Neural progenitor cell (in vitro differentiated cells): ENCODE measurements around the gene SAA2. TPM values are rescaled to one million over a fixed set of nuclear protein-coding genes. Genes with fewer than 3 reads are reported as not detected.

ENCODE experiments used
- DNase-seq: peaks from one replicate; pipeline ENCODE4 v3.0.0-alpha.2; 2016; ENCODE audit warnings: low spot score
- H2AFZ ChIP-seq: fragments of 200-600 bp; sonication (generic); replicated peaks from 2 replicates; pipeline ENCODE4 v1.6.1; 2016; ENCODE audit warnings: antibody characterized with exemption
- H3F3A ChIP-seq: fragments of 200-600 bp; sonication (generic); 2 replicates; pipeline ENCODE4 v1.6.1; 2016; ENCODE audit warnings: antibody characterized with exemption, low read depth
- H3K27ac ChIP-seq: fragments of 200-600 bp; sonication (generic); 2 replicates; pipeline ENCODE4 v1.5.1; 2016; ENCODE audit warnings: mild to moderate bottlenecking
- H3K27me3 ChIP-seq: fragments of 200-600 bp; sonication (generic); 2 replicates; pipeline ENCODE4 v1.6.1; 2016; ENCODE audit warnings: mild to moderate bottlenecking, moderate library complexity
- H3K36me3 ChIP-seq: fragments of 200-600 bp; sonication (generic); 2 replicates; pipeline ENCODE4 v1.5.1; 2016
- H3K4me1 ChIP-seq: fragments of 200-600 bp; sonication (generic); 2 replicates; pipeline ENCODE4 v1.6.1; 2016; ENCODE audit warnings: mixed run types
- H3K4me2 ChIP-seq: fragments of 200-600 bp; sonication (generic); 2 replicates; pipeline ENCODE4 v1.6.1; 2016
- H3K4me3 ChIP-seq: fragments of 200-600 bp; sonication (generic); 2 replicates; pipeline ENCODE4 v1.5.1; 2016
- H3K79me2 ChIP-seq: fragments of 200-600 bp; sonication (generic); 2 replicates; pipeline ENCODE4 v1.6.1; 2016; ENCODE audit warnings: low read depth
- H3K9ac ChIP-seq: fragments of 200-600 bp; sonication (generic); 2 replicates; pipeline ENCODE4 v1.6.1; 2016
- H3K9me3 ChIP-seq: fragments of 200-600 bp; sonication (generic); 2 replicates; pipeline ENCODE4 v1.5.1; 2016; ENCODE audit warnings: low read depth
- H4K20me1 ChIP-seq: fragments of 200-600 bp; sonication (generic); 2 replicates; pipeline ENCODE4 v1.6.1; 2016; ENCODE audit warnings: low read depth
- H3K27ac Mint-ChIP-seq: 3 replicates; pipeline ENCODE4 v1.8.0; 2021; ENCODE audit warnings: mixed read lengths
- H3K27me3 Mint-ChIP-seq: 2 replicates; pipeline ENCODE4 v1.8.0; 2022; ENCODE audit warnings: low read depth, mild to moderate bottlenecking, inconsistent platforms, moderate library complexity, mixed read lengths; ENCODE audit not compliant: insufficient read depth
- H3K36me3 Mint-ChIP-seq: 3 replicates; pipeline ENCODE4 v1.8.0; 2021; ENCODE audit warnings: mixed read lengths
- H3K4me1 Mint-ChIP-seq: 3 replicates; pipeline ENCODE4 v1.8.0; 2021; ENCODE audit warnings: mixed read lengths
- H3K4me3 Mint-ChIP-seq: 3 replicates; pipeline ENCODE4 v1.8.0; 2021; ENCODE audit warnings: mild to moderate bottlenecking, moderate library complexity, mixed read lengths
- H3K9me3 Mint-ChIP-seq: 3 replicates; pipeline ENCODE4 v1.8.0; 2020; ENCODE audit warnings: mixed read lengths
- EZH2 ChIP-seq: fragments of 200-600 bp; sonication (generic); IDR thresholded peaks from 2 replicates; pipeline ENCODE4 v1.6.1; 2017; ENCODE audit warnings: antibody characterized with exemption, mild to moderate bottlenecking, moderate library complexity
- EZH2phosphoT487 ChIP-seq: fragments of 200-600 bp; sonication (generic); IDR thresholded peaks from 2 replicates; pipeline ENCODE4 v1.6.1; 2017; ENCODE audit warnings: antibody characterized with exemption
- total RNA-seq: library from RNA; depleted of rRNA; stranded (reverse); fragments of >200 nt; gene quantifications from 2 replicates; pipeline ENCODE4 v1.2.3, GENCODE V29; 2015; ENCODE audit warnings: low replicate concordance
- TF ChIP-seq, protein P1 (sequence below): fragments of 200-600 bp; sonication (generic); IDR thresholded peaks from 2 replicates; pipeline ENCODE4 v1.5.1; 2017; ENCODE audit warnings: antibody characterized with exemption, mild to moderate bottlenecking

SAA2 gene
- total RNA-seq, 1 donor from 2014 or later, result not detected

DNA sequence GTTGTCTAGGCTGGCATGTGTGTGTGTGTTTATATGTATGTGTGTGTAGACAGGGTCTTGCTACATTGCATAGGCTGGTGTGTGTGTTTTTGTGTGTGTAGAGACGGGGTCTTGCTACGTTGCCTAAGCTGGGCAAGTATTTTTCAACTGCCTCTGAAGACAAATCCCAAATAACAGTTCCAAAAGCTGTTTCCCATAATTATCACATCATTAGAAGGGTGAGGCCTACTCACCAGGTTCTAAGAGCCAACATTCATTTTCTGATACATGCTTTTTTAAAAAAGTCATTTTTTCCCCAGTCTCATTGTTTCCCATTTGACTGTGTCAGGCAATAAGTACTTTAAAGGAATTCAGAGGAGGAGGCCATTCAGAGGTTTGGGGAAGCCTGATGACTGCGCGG is 40.4 kb upstream of the SAA2 start:
- Mint-ChIP-seq H3K27ac (peak overlapping the region; percentile 70), H3K4me1 (peaks cover 4% of the 10 kb centered on the region), H3K4me3 (no peak overlapping the region), H3K27me3 (no peaks in the 10 kb centered on the region), H3K9me3 (no peaks in the 10 kb centered on the region), H3K36me3 (peaks cover 18% of the 10 kb centered on the region)
- Histone ChIP-seq H3F3A (no peaks in the 10 kb centered on the region), H3K9me3 (no peaks in the 10 kb centered on the region), H3K4me1 (no peaks in the 10 kb centered on the region), H2AFZ (no peak overlapping the region), H3K9ac (no peak overlapping the region), H3K4me3 (no peak overlapping the region), H3K4me2 (no peak overlapping the region), H3K36me3 (peaks cover 4% of the 10 kb centered on the region), H3K79me2 (no peaks in the 10 kb centered on the region), H3K27ac (no peak overlapping the region), H4K20me1 (no peaks in the 10 kb centered on the region), H3K27me3 (no peaks in the 10 kb centered on the region)
- DNase-seq, result no peak
- TF ChIP-seq EZH2 (no peak), EZH2phosphoT487 (no peak)
- TF ChIP-seq, protein P1, sequence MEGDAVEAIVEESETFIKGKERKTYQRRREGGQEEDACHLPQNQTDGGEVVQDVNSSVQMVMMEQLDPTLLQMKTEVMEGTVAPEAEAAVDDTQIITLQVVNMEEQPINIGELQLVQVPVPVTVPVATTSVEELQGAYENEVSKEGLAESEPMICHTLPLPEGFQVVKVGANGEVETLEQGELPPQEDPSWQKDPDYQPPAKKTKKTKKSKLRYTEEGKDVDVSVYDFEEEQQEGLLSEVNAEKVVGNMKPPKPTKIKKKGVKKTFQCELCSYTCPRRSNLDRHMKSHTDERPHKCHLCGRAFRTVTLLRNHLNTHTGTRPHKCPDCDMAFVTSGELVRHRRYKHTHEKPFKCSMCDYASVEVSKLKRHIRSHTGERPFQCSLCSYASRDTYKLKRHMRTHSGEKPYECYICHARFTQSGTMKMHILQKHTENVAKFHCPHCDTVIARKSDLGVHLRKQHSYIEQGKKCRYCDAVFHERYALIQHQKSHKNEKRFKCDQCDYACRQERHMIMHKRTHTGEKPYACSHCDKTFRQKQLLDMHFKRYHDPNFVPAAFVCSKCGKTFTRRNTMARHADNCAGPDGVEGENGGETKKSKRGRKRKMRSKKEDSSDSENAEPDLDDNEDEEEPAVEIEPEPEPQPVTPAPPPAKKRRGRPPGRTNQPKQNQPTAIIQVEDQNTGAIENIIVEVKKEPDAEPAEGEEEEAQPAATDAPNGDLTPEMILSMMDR, result no peak

- Histone ChIP-seq H3K9me3 (no peaks in the 10 kb centered on the region), H3K4me1 (no peaks in the 10 kb centered on the region), H3F3A (no peaks in the 10 kb centered on the region), H3K27ac (no peak overlapping the region), H3K36me3 (peaks cover 4% of the 10 kb centered on the region), H3K79me2 (no peaks in the 10 kb centered on the region), H4K20me1 (no peaks in the 10 kb centered on the region), H3K4me2 (no peak overlapping the region), H3K27me3 (no peaks in the 10 kb centered on the region), H3K4me3 (no peak overlapping the region), H2AFZ (no peak overlapping the region), H3K9ac (no peak overlapping the region)
- H3K27me3 Mint-ChIP-seq, result no peaks in the 10 kb centered on the region
- peaks cover 4% of the 10 kb centered on the region for H3K4me1 Mint-ChIP-seq
- H3K36me3 Mint-ChIP-seq, result peaks cover 25% of the 10 kb centered on the region
- H3K4me3 Mint-ChIP-seq, result no peak overlapping the region
- no peak overlapping the region for H3K27ac Mint-ChIP-seq
- no peak for TF ChIP-seq EZH2
- no peaks in the 10 kb centered on the region for H3K9me3 Mint-ChIP-seq
- DNase-seq, result no peak
These were observed 37.4 kb upstream of the SAA2 start for GRCh38 chr11:18285841-18286240.

DNA sequence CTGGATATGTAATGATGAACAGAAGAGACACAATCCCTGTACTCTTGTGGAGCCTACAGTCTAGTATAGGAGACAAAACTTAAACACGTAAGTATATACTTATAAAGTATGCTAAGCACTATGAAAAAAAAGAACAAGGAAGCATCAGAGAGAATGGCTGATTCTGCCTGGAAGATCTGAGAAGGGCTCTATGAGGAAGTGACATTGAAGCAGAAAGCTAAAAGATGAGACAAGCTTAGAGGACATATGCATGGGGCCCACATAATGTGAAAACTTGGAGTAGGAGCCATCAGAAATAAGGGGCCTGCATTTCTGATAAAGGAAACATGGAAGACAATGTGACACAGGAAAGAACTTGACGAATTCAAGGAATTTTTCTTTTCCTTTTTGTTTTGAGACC is 34.2 kb upstream of the SAA2 start:
- Mint-ChIP-seq H3K36me3 (peaks cover 23% of the 10 kb centered on the region), H3K4me1 (peaks cover 4% of the 10 kb centered on the region), H3K27me3 (no peaks in the 10 kb centered on the region), H3K27ac (no peak overlapping the region), H3K9me3 (no peaks in the 10 kb centered on the region), H3K4me3 (no peak overlapping the region)
- Histone ChIP-seq H4K20me1 (no peaks in the 10 kb centered on the region), H3K36me3 (peaks cover under 1% of the 10 kb centered on the region), H3K9ac (no peak overlapping the region), H3K4me2 (no peak overlapping the region), H3K27me3 (no peaks in the 10 kb centered on the region), H3K79me2 (no peaks in the 10 kb centered on the region), H3K4me3 (no peak overlapping the region), H3K9me3 (no peaks in the 10 kb centered on the region), H3K27ac (no peak overlapping the region), H3F3A (no peaks in the 10 kb centered on the region), H3K4me1 (no peaks in the 10 kb centered on the region), H2AFZ (no peak overlapping the region)
- DNase-seq, result no peak
- TF ChIP-seq, protein P1, result no peak
- TF ChIP-seq EZH2, result no peak
- no peak for TF ChIP-seq EZH2phosphoT487

- Histone ChIP-seq H3K27ac (no peak overlapping the region), H3K4me2 (no peak overlapping the region), H3K36me3 (no peaks in the 10 kb centered on the region), H3F3A (no peaks in the 10 kb centered on the region), H4K20me1 (no peaks in the 10 kb centered on the region), H3K4me1 (no peaks in the 10 kb centered on the region), H3K27me3 (no peaks in the 10 kb centered on the region), H3K79me2 (no peaks in the 10 kb centered on the region), H2AFZ (no peak overlapping the region), H3K4me3 (no peak overlapping the region), H3K9ac (peak overlapping the region; percentile 25), H3K9me3 (no peaks in the 10 kb centered on the region)
- H3K4me3 Mint-ChIP-seq, result no peak overlapping the region
- no peak overlapping the region for H3K27ac Mint-ChIP-seq
- H3K9me3 Mint-ChIP-seq, result no peaks in the 10 kb centered on the region
- TF ChIP-seq, protein P1, result no peak
- TF ChIP-seq EZH2phosphoT487 (no peak), EZH2 (no peak)
- H3K36me3 Mint-ChIP-seq, result peaks cover 18% of the 10 kb centered on the region
- H3K4me1 Mint-ChIP-seq, result no peaks in the 10 kb centered on the region
- H3K27me3 Mint-ChIP-seq, result no peaks in the 10 kb centered on the region
- no peak for DNase-seq
These were observed 32.1 kb upstream of the SAA2 start for GRCh38 chr11:18280438-18281045.
